CD14-positive monocyte (primary cell): ENCODE results near the gene HGFAC. TPM values are rescaled to one million over a fixed set of nuclear protein-coding genes. Genes with fewer than 3 reads are reported as not detected.
A peak's percentile ranks its signal among the peaks of the same experiment; 100 is the strongest.

Experiments used
- DNase-seq, 3 donors: peaks; one replicate each; pipeline ENCODE4 v3.0.0-alpha.2; 2011 to 2022
- H2AFZ ChIP-seq: 2 replicates; pipeline ENCODE4 v1.6.0; 2012; ENCODE audit warnings: mild to moderate bottlenecking, low read depth, low read length, inconsistent platforms; ENCODE audit not compliant: insufficient read depth, poor library complexity, severe bottlenecking
- H3K27ac ChIP-seq, 2 donors: 1 replicate in 1 of 2; 2 replicates in 1 of 2; pipeline ENCODE4 v1.5.1; 2012 to 2013; ENCODE audit warnings: low read length in 2 of 2, control low read depth in 1 of 2, inconsistent platforms in 1 of 2, low read depth in 1 of 2, mild to moderate bottlenecking in 1 of 2
- H3K27me3 ChIP-seq, 2 donors: one replicate each; pipeline versions ENCODE4 v1.6.0 to v1.6.1; 2011 to 2013; ENCODE audit warnings: low read length in 2 of 2; ENCODE audit not compliant: control insufficient read depth in 2 of 2, insufficient read depth in 2 of 2
- H3K36me3 ChIP-seq, 2 donors: replicated peaks in 1 of 2; 1 replicate in 1 of 2; 2 replicates in 1 of 2; pipeline versions ENCODE4 v1.5.1 to v1.6.1; 2012 to 2013; ENCODE audit warnings: low read length in 2 of 2, control low read depth in 1 of 2, inconsistent platforms in 1 of 2, mild to moderate bottlenecking in 1 of 2; ENCODE audit not compliant: insufficient read depth in 2 of 2, control insufficient read depth in 1 of 2
- H3K4me1 ChIP-seq, 2 donors: 1 replicate in 1 of 2; 2 replicates in 1 of 2; pipeline versions ENCODE4 v1.5.1 to v1.6.1; 2012 to 2013; ENCODE audit warnings: low read length in 2 of 2, control low read depth in 1 of 2, inconsistent platforms in 1 of 2, mild to moderate bottlenecking in 1 of 2, moderate library complexity in 1 of 2; ENCODE audit not compliant: insufficient read depth in 2 of 2, control insufficient read depth in 1 of 2
- H3K4me2 ChIP-seq: replicated peaks from 2 replicates; pipeline ENCODE3; 2012; ENCODE audit warnings: low read length, moderate library complexity, mild to moderate bottlenecking; ENCODE audit not compliant: poor library complexity, severe bottlenecking; ENCODE audit errors: extremely low read depth
- H3K4me3 ChIP-seq, 3 experiments: fragments of 200-600 bp in 1 of 3; sonication (generic) in 1 of 3; replicated peaks in 1 of 3; 1 replicate in 2 of 3; 2 replicates in 1 of 3; pipeline ENCODE4 v1.5.1; 2011 to 2013; ENCODE audit warnings: low read length in 3 of 3, mild to moderate bottlenecking in 3 of 3, control low read depth in 2 of 3, low read depth in 2 of 3, inconsistent platforms in 1 of 3, moderate library complexity in 1 of 3
- H3K79me2 ChIP-seq: 2 replicates; pipeline ENCODE4 v1.6.0; 2012; ENCODE audit warnings: mild to moderate bottlenecking, control low read depth, inconsistent platforms, low read length, moderate library complexity; ENCODE audit not compliant: insufficient read depth
- H3K9ac ChIP-seq: 2 replicates; pipeline ENCODE4 v1.6.0; 2017; ENCODE audit warnings: low read length, mild to moderate bottlenecking; ENCODE audit not compliant: insufficient read depth, poor library complexity, severe bottlenecking
- H3K9me3 ChIP-seq, 2 donors: replicated peaks in 1 of 2; 1 replicate in 1 of 2; 2 replicates in 1 of 2; pipeline versions ENCODE4 v1.5.1 to v1.6.1; 2012 to 2013; ENCODE audit warnings: low read length in 2 of 2, control low read depth in 1 of 2; ENCODE audit not compliant: control insufficient read depth in 1 of 2, insufficient read depth in 1 of 2
- H4K20me1 ChIP-seq: 2 replicates; pipeline ENCODE4 v1.6.0; 2012; ENCODE audit warnings: mild to moderate bottlenecking, low read length, control low read depth, moderate library complexity; ENCODE audit not compliant: insufficient read depth
- H3K27ac Mint-ChIP-seq, 7 donors: one replicate each; pipeline ENCODE4 v1.8.0; 2020; ENCODE audit warnings: mild to moderate bottlenecking in 7 of 7, mixed read lengths in 7 of 7, moderate library complexity in 6 of 7, inconsistent platforms in 2 of 7
- H3K27me3 Mint-ChIP-seq, 3 donors: one replicate each; pipeline ENCODE4 v1.8.0; 2021 to 2022; ENCODE audit warnings: low read depth in 3 of 3, mild to moderate bottlenecking in 3 of 3, mixed read lengths in 3 of 3, moderate library complexity in 3 of 3, inconsistent platforms in 1 of 3
- H3K36me3 Mint-ChIP-seq, 2 donors: one replicate each; pipeline ENCODE4 v1.8.0; 2020; ENCODE audit warnings: mixed read lengths in 2 of 2, inconsistent platforms in 1 of 2, mild to moderate bottlenecking in 1 of 2
- H3K4me1 Mint-ChIP-seq: one replicate; pipeline ENCODE4 v1.8.0; 2020; ENCODE audit warnings: mild to moderate bottlenecking, mixed read lengths
- H3K4me3 Mint-ChIP-seq, 2 donors: one replicate each; pipeline ENCODE4 v1.8.0; 2020; ENCODE audit warnings: mild to moderate bottlenecking in 2 of 2, mixed read lengths in 2 of 2, moderate library complexity in 1 of 2
- H3K9me3 Mint-ChIP-seq, 7 donors: one replicate each; pipeline ENCODE4 v1.8.0; 2020 to 2022; ENCODE audit warnings: mixed read lengths in 7 of 7, mild to moderate bottlenecking in 6 of 7, moderate library complexity in 6 of 7, inconsistent platforms in 2 of 7
- WGBS: methylation state at CpG from one replicate; pipeline ENCODE4 v1.1.5; 2013; ENCODE audit warnings: missing lambda C conversion rate; ENCODE audit not compliant: insufficient coverage; 5-methylcytosine and 5-hydroxymethylcytosine counted together
- intact Hi-C, 2 donors: fragments of 100-400 bp; cut with micrococcal nuclease; formaldehyde crosslinking; loops; one replicate each; pipeline versions ENCODE4 v1.15.0 to v1.15.1; 2023
- polyA plus RNA-seq, 3 donors: library from polyadenylated mRNA; depleted of rRNA in 1 of 3; unstranded in 2 of 3; stranded (reverse) in 1 of 3; fragments of 300-500 nt in 2 of 3; fragments of >200 nt in 1 of 3; fragmentation: Illumina TruSeq in 2 of 3; gene quantifications; 1 replicate in 2 of 3; 2 replicates in 1 of 3; pipeline ENCODE4 v1.2.3, GENCODE V29; 2012 to 2021
- TF ChIP-seq, protein P1 (sequence below): fragments of 200-600 bp; IDR thresholded peaks from one replicate; pipeline ENCODE4 v1.8.0; 2022; ENCODE audit warnings: antibody characterized with exemption, mild to moderate bottlenecking

The HGFAC gene
- polyA plus RNA-seq, 3 donors = 0.17 TPM; not detected in 2

DNA sequence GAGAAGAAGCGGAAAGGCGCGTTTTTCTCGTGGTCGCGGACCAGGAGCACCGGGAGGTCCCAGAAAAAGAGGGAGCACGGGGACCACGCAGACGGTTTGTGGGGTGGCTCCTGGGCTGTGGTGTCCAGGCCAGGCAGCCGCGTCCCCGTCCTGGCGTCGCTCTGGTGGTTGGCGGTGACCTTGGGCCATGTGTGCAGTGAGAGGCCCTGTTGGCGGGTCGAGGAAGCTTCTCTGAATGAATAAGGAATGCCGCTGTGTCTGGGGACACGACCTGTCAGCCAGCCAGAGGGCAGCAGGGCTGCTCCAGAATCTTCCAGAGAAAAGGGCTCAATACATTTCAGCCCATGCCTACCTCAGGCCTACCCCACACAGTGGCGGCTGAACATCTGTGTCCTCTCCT, 24.3 kb upstream of the HGFAC start:
- H3K4me2 ChIP-seq = no peak overlapping the region
- H2AFZ ChIP-seq = no peak overlapping the region
- H3K36me3 ChIP-seq = peaks cover 13 to 18% of the 10 kb centered on the region in 2 donors
- TF ChIP-seq, protein P1, sequence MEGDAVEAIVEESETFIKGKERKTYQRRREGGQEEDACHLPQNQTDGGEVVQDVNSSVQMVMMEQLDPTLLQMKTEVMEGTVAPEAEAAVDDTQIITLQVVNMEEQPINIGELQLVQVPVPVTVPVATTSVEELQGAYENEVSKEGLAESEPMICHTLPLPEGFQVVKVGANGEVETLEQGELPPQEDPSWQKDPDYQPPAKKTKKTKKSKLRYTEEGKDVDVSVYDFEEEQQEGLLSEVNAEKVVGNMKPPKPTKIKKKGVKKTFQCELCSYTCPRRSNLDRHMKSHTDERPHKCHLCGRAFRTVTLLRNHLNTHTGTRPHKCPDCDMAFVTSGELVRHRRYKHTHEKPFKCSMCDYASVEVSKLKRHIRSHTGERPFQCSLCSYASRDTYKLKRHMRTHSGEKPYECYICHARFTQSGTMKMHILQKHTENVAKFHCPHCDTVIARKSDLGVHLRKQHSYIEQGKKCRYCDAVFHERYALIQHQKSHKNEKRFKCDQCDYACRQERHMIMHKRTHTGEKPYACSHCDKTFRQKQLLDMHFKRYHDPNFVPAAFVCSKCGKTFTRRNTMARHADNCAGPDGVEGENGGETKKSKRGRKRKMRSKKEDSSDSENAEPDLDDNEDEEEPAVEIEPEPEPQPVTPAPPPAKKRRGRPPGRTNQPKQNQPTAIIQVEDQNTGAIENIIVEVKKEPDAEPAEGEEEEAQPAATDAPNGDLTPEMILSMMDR = no peak
- intact Hi-C loops = no loop called here
- peak overlapping the region in 1 of 7 donors; percentile 65 for H3K27ac Mint-ChIP-seq
- peaks cover 11 to 13% of the 10 kb centered on the region in 2 donors for H3K4me1 ChIP-seq
- H3K9ac ChIP-seq = no peak overlapping the region
- H3K9me3 ChIP-seq = no peaks in the 10 kb centered on the region
- no peak overlapping the region for H3K27ac ChIP-seq
- WGBS = over 99% methylated on average over 18 of the region's 21 CpGs
- H4K20me1 ChIP-seq = no peaks in the 10 kb centered on the region
- no peak overlapping the region for H3K4me3 Mint-ChIP-seq
- no peak for DNase-seq
- peaks cover 0 to 3% (median 0%) of the 10 kb centered on the region in 7 donors for H3K9me3 Mint-ChIP-seq
- no peaks in the 10 kb centered on the region for H3K27me3 ChIP-seq
- H3K27me3 Mint-ChIP-seq = peaks cover 0 to 8% (median 0%) of the 10 kb centered on the region in 3 donors
- peaks cover 33 to 34% of the 10 kb centered on the region in 2 donors for H3K36me3 Mint-ChIP-seq
- H3K4me3 ChIP-seq = no peak overlapping the region
- no peaks in the 10 kb centered on the region for H3K79me2 ChIP-seq
- H3K4me1 Mint-ChIP-seq = peaks cover 10% of the 10 kb centered on the region

DNA sequence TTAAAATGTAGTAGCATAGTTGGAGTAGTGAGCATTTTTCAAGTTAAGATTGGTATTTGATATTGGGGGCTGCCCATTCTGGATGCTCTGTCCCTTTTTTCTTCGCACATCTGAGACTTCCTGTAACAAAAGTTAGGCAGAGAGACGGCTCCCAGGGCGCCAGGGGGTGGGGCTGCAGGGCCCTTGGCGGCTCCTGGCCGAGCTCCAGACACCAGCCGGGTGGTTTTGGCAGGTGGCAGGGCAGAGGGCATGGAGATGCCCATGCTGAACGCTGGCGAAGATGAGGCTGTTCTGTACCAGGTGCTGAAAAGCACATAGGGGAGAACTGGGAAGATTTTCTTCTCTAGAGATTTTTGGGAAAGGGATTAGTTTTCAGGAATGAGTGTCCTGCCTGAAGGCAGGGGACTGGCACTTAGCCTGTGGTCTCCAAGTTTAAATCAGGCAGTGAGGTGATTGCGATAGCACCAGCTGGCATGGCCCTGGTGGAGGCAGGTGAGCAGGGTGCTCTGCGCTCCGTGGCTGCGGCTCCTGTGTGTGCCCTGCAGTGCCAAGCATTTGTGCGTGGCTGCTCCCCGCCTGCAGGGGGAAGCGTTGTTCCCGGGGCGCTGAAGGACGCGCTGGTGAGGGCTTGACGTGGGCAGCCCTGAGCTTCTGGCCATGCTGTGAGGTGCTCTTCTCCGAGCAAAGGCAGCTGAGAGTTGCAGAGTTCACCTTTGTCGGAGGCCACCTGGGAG, 23.6 kb upstream of the HGFAC start:
- Histone ChIP-seq H4K20me1 (no peaks in the 10 kb centered on the region), H3K9me3 (no peaks in the 10 kb centered on the region), H3K4me2 (no peak overlapping the region), H3K27me3 (no peaks in the 10 kb centered on the region), H3K4me3 (no peak overlapping the region), H3K36me3 (peaks cover 15 to 18% of the 10 kb centered on the region in 2 donors), H3K4me1 (peaks cover 11 to 13% of the 10 kb centered on the region in 2 donors), H2AFZ (no peak overlapping the region), H3K27ac (no peak overlapping the region), H3K9ac (no peak overlapping the region), H3K79me2 (no peaks in the 10 kb centered on the region)
- no peak for DNase-seq
- no peak overlapping the region for H3K27ac Mint-ChIP-seq
- WGBS = 78% methylated on average over 20 of the region's 22 CpGs
- peaks cover 0 to 8% (median 0%) of the 10 kb centered on the region in 3 donors for H3K27me3 Mint-ChIP-seq
- H3K4me3 Mint-ChIP-seq = no peak overlapping the region
- TF ChIP-seq, protein P1 = peak; percentile 14
- peaks cover 10% of the 10 kb centered on the region for H3K4me1 Mint-ChIP-seq
- intact Hi-C loops = no loop called here
- H3K9me3 Mint-ChIP-seq = peaks cover 0 to 3% (median 0%) of the 10 kb centered on the region in 7 donors
- peaks cover 34 to 36% of the 10 kb centered on the region in 2 donors for H3K36me3 Mint-ChIP-seq
